Fibroblast of the aortic adventitia (primary cell): ENCODE data around the gene ATP9B. TPM values are rescaled to one million over a fixed set of nuclear protein-coding genes. Genes with fewer than 3 reads are reported as not detected.
A peak's percentile ranks its signal among the peaks of the same experiment; 100 is the strongest.

Source experiments
- DNase-seq: peaks from one replicate; pipeline ENCODE4 v3.0.0-alpha.2; 2010; ENCODE audit warnings: low read depth
- H3K4me3 ChIP-seq: 2 replicates; pipeline ENCODE4 v1.5.1; 2011; ENCODE audit warnings: low read depth, mild to moderate bottlenecking, control low read depth, low read length, moderate library complexity
- total RNA-seq: library from RNA; depleted of rRNA; stranded (reverse); fragments of >200 nt; gene quantifications from 2 replicates; pipeline ENCODE4 v1.2.3, GENCODE V29; 2012; ENCODE audit warnings: low replicate concordance
- TF ChIP-seq, protein P1 (sequence below): IDR thresholded peaks from 2 replicates; pipeline ENCODE4 v1.5.1; 2011; ENCODE audit warnings: mild to moderate bottlenecking, low read length, control low read depth, inconsistent platforms; ENCODE audit not compliant: insufficient read depth

The ATP9B gene
- total RNA-seq, 1 donor, result 22.0 TPM

DNA sequence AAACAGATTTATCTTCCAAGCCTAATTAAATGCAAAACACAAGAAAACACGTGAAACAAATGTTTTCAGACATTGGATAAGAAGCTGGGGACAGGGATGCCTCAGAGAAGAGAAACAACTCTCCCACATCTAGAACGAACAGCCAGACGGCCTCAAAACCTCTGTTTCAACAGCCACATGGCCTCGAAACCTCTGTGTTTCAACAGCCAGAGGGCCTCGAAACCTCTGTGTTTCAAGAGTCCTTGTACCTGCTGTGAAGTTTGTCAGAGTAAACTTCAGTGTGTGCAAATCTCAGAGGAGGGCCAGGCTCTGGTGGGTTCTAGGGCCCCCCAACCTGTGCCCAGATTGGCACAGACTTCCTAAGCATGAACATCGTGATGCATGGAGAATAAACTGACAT lies 283.2 kb downstream of the ATP9B start:
- TF ChIP-seq, protein P1, sequence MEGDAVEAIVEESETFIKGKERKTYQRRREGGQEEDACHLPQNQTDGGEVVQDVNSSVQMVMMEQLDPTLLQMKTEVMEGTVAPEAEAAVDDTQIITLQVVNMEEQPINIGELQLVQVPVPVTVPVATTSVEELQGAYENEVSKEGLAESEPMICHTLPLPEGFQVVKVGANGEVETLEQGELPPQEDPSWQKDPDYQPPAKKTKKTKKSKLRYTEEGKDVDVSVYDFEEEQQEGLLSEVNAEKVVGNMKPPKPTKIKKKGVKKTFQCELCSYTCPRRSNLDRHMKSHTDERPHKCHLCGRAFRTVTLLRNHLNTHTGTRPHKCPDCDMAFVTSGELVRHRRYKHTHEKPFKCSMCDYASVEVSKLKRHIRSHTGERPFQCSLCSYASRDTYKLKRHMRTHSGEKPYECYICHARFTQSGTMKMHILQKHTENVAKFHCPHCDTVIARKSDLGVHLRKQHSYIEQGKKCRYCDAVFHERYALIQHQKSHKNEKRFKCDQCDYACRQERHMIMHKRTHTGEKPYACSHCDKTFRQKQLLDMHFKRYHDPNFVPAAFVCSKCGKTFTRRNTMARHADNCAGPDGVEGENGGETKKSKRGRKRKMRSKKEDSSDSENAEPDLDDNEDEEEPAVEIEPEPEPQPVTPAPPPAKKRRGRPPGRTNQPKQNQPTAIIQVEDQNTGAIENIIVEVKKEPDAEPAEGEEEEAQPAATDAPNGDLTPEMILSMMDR, result no peak
- no peak overlapping the region for H3K4me3 ChIP-seq
- no peak for DNase-seq

DNA sequence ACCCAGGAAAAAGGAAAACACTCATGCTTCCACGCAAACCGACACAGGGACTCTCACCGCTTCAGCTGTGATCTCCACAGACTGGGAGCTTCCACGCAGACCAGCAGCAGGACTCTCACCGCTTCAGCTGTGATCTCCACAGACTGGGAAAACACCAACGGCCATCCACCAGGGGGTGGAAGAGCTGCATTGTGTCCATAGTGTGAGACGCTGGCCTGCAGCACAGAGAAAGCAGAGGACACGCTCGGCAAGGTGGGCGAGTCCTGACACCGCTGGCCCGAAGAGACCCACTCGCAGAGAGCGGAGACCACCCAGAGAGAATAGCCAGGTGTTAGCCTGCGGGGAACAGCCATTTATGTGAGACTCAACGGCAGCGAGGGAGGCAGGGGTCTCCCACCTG lies 284.1 kb downstream of the ATP9B start:
- TF ChIP-seq, protein P1, result peak; percentile 13
- DNase-seq, result no peak
- H3K4me3 ChIP-seq, result no peak overlapping the region

DNA sequence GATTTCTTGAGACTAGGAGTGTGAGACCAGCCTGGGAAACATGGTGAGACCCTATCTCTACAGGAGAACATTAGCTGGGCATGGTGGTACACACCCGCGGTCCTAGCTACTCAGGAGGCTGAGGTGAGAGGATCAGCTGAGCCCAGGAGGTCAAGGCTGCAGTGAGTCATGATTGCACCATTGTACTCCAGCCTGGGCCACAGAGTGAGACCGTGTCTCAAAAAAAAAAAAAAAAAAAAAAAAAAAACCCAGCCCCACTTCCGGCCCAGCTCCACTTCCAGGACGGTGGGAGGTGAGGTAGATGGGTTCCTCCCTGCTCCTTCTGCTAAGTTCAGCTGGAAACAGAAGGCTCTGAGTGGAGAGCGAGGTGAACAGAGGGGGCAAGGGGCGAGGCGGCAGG lies 285.2 kb downstream of the ATP9B start:
- H3K4me3 ChIP-seq, result no peak overlapping the region
- TF ChIP-seq, protein P1, result no peak
- DNase-seq, result no peak

DNA sequence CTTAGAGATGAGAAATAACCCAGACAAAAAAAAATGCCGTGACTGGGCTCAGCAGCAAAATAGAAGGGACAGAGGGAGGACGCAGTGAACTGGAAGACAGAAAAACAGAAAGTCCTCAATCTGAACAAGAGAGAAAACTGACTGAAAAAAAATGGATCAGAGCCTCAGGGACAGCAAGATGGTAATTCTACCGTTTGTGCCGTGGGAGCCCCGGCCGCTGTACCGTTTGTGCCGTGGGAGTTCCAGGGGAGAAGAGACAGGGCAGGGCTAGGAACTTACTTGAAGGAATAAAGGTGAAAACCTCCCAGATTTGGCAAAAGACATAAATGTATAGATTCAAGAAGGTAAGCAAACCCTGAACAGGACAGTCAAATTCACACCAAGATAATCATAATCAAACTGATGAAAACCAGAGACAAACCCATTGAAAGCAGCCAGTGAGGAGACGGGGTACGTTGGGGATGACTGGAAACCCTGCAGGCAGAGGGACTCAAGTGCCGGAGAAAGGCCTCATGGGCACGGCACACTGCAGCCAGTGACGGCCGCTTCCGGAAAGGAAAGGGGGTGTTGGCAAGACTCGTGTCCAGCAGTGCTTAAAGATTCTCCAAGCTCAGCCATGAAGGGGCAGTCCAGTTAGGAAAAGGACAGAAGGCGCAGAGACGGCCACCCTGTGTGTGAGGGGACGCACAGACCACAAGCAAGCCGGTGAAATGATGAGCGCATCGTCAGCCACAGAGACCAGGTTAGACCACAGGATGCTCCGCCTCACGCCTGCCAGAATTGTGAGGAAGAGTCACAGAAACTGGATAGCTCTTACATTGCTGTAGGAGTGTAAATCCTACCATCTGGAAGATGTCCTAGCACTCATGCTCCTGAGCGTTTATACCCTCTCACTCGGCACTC lies 286.5 kb downstream of the ATP9B start:
- TF ChIP-seq, protein P1, result no peak
- no peak overlapping the region for H3K4me3 ChIP-seq
- no peak for DNase-seq

DNA sequence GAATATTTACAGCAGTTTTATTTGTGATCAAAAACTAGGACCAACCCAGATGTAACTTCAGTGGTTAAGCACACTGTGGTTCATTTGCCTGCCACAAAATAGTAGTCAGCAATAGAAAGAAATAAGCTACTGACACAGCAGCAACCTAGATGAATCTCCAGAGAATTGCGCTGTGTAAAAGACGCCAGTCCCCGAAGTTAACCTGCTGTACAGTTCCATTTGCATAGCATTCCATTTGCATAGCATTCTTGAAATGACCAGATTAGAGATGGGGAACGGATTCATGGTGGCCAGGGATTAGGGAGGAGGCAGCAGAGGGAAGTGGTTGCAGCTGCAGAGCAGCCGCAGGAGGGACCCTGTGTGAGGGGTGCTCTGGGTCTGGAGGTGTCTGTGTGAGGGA lies 287.2 kb downstream of the ATP9B start:
- no peak overlapping the region for H3K4me3 ChIP-seq
- TF ChIP-seq, protein P1, result no peak
- no peak for DNase-seq

DNA sequence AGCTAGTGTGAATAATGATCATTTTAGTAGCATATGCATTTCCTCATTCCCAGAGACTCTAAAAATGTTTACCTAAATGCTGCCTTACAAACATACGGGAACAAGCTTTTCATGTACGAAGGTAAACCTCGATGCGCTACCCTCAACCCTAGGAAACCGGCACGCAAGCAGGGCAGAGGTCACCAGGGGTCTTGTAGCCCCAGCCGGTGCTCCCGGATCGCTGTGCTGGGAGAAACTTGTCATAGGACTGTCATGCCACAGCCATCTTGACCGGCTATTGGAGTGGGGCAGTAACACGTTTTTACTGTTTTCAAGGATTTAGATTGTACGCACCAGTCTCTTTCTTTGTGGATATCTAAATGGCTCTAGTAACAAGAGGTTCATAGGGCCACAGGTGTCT lies 291.7 kb downstream of the ATP9B start:
- TF ChIP-seq, protein P1, result no peak
- H3K4me3 ChIP-seq, result no peak overlapping the region
- DNase-seq, result no peak
